ENCODE results near the gene AKT2. TPM values are rescaled to one million over a fixed set of nuclear protein-coding genes. Genes with fewer than 3 reads are reported as not detected.

The AKT2 gene
- total RNA-seq, 1 experiment from 2014 or later: 146 TPM

- TF ChIP-seq, protein P1, sequence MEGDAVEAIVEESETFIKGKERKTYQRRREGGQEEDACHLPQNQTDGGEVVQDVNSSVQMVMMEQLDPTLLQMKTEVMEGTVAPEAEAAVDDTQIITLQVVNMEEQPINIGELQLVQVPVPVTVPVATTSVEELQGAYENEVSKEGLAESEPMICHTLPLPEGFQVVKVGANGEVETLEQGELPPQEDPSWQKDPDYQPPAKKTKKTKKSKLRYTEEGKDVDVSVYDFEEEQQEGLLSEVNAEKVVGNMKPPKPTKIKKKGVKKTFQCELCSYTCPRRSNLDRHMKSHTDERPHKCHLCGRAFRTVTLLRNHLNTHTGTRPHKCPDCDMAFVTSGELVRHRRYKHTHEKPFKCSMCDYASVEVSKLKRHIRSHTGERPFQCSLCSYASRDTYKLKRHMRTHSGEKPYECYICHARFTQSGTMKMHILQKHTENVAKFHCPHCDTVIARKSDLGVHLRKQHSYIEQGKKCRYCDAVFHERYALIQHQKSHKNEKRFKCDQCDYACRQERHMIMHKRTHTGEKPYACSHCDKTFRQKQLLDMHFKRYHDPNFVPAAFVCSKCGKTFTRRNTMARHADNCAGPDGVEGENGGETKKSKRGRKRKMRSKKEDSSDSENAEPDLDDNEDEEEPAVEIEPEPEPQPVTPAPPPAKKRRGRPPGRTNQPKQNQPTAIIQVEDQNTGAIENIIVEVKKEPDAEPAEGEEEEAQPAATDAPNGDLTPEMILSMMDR (conservative IDR thresholded peaks at IDR 0.05; ENCODE audit: low read depth, low read length): no peak
- TF ChIP-seq EZH2 (IDR thresholded peaks at IDR 0.05; ENCODE audit: borderline replicate concordance, low read depth, low read length, poor library complexity, severe bottlenecking): no peak
- intact Hi-C loops (cut with micrococcal nuclease; ENCODE audit: unreplicated experiment): no loop called here
- ChIA-PET POLR2A (ENCODE audit: low non-redundant PET) (interaction anchor here (0.6 kb wide), 1 partner anchor 338 kb away, joined by 3 read pairs; no protein-coding TSS in a partner anchor), CTCF (no interaction called here)
- Histone ChIP-seq H3K36me3 (ENCODE audit: insufficient read depth, low read length, poor library complexity, severe bottlenecking) (peaks cover 7% of the 10 kb centered on the region), H3K27ac (ENCODE audit: low read depth, low read length, poor library complexity, severe bottlenecking) (no peak overlapping the region), H3K4me3 (ENCODE audit: low read depth, low read length, poor library complexity, severe bottlenecking) (no peak overlapping the region), H3K4me1 (ENCODE audit: insufficient read depth, low read length, poor library complexity, severe bottlenecking) (no peaks in the 10 kb centered on the region), H3K9me3 (ENCODE audit: low read depth, low read length, poor library complexity, severe bottlenecking) (no peaks in the 10 kb centered on the region), H3K27me3 (replicated peaks; ENCODE audit: insufficient read depth, low read depth, low read length, poor library complexity) (no peaks in the 10 kb centered on the region)
- BruUV-seq (replicated peaks): no TSS peak
- no peak for DNase-seq (ENCODE audit: low spot score)
These were observed 20.7 kb downstream of the AKT2 start for GRCh38 chr19:40264314-40265054.

- Histone ChIP-seq H3K4me3 (ENCODE audit: low read depth, low read length, poor library complexity, severe bottlenecking) (no peak overlapping the region), H3K4me1 (ENCODE audit: insufficient read depth, low read length, poor library complexity, severe bottlenecking) (no peaks in the 10 kb centered on the region), H3K27me3 (replicated peaks; ENCODE audit: insufficient read depth, low read depth, low read length, poor library complexity) (no peaks in the 10 kb centered on the region), H3K36me3 (ENCODE audit: insufficient read depth, low read length, poor library complexity, severe bottlenecking) (peaks cover 7% of the 10 kb centered on the region), H3K27ac (ENCODE audit: low read depth, low read length, poor library complexity, severe bottlenecking) (no peak overlapping the region), H3K9me3 (ENCODE audit: low read depth, low read length, poor library complexity, severe bottlenecking) (no peaks in the 10 kb centered on the region)
- TF ChIP-seq, protein P1 (conservative IDR thresholded peaks at IDR 0.05; ENCODE audit: low read depth, low read length): no peak
- no peak for TF ChIP-seq EZH2 (IDR thresholded peaks at IDR 0.05; ENCODE audit: borderline replicate concordance, low read depth, low read length, poor library complexity, severe bottlenecking)
- intact Hi-C loops (cut with micrococcal nuclease; ENCODE audit: unreplicated experiment): no loop called here
- no TSS peak for BruUV-seq (replicated peaks)
- DNase-seq (ENCODE audit: low spot score): no peak
- CTCF ChIA-PET: no interaction called here
- POLR2A ChIA-PET (ENCODE audit: low non-redundant PET): interaction anchor here (0.6 kb wide), 1 partner anchor 338 kb away, joined by 3 read pairs; no protein-coding TSS in a partner anchor
These were observed 21.5 kb downstream of the AKT2 start for GRCh38 chr19:40263440-40264313.

- H3K27ac ChIP-seq (ENCODE audit: low read depth, low read length, poor library complexity, severe bottlenecking): no peak overlapping the region
- BruUV-seq (replicated peaks): no TSS peak
- H3K9me3 ChIP-seq (ENCODE audit: low read depth, low read length, poor library complexity, severe bottlenecking): no peaks in the 10 kb centered on the region
- no peaks in the 10 kb centered on the region for H3K27me3 ChIP-seq (replicated peaks; ENCODE audit: insufficient read depth, low read depth, low read length, poor library complexity)
- POLR2A ChIA-PET (ENCODE audit: low non-redundant PET): no interaction called here
- intact Hi-C loops (cut with micrococcal nuclease; ENCODE audit: unreplicated experiment): no loop called here
- H3K4me3 ChIP-seq (ENCODE audit: low read depth, low read length, poor library complexity, severe bottlenecking): no peak overlapping the region
- H3K4me1 ChIP-seq (ENCODE audit: insufficient read depth, low read length, poor library complexity, severe bottlenecking): no peaks in the 10 kb centered on the region
- DNase-seq (ENCODE audit: low spot score): no peak
- TF ChIP-seq EZH2 (IDR thresholded peaks at IDR 0.05; ENCODE audit: borderline replicate concordance, low read depth, low read length, poor library complexity, severe bottlenecking): no peak
- TF ChIP-seq, protein P1 (conservative IDR thresholded peaks at IDR 0.05; ENCODE audit: low read depth, low read length): no peak
- CTCF ChIA-PET: no interaction called here
- H3K36me3 ChIP-seq (ENCODE audit: insufficient read depth, low read length, poor library complexity, severe bottlenecking): peaks cover 7% of the 10 kb centered on the region
These were observed 22.7 kb downstream of the AKT2 start for GRCh38 chr19:40262422-40262821.
